ENCODE results near the gene NUP214. TPM values are rescaled to one million over a fixed set of nuclear protein-coding genes. Genes with fewer than 3 reads are reported as not detected.

NUP214 gene
- total RNA-seq, 2 experiments from 2014 or later, result 19.7 to 69.6 TPM

GRCh38 chr9:131217331-131218031 lies 92.1 kb downstream of the NUP214 start:
- CTCF ChIA-PET (ENCODE audit: unreplicated experiment), result interaction anchor here (0.9 to 1.1 kb wide), 2 partner anchors 36 to 57 kb away, joined by 3 read pairs; no protein-coding TSS in a partner anchor
- Histone ChIP-seq H3K36me3 (ENCODE audit: insufficient read depth, low read length) (peaks cover 32% of the 10 kb centered on the region), H4K20me1 (ENCODE audit: insufficient read depth, low read length) (no peaks in the 10 kb centered on the region), H3K4me2 (ENCODE audit: low read length) (no peak overlapping the region), H3K9me3 (ENCODE audit: low read length) (0 out of 2 replicates have a peak, but pooled peaks cover 2% of the 10 kb centered on the region), H3K79me2 (ENCODE audit: insufficient read depth, low read depth, low read length) (no peaks in the 10 kb centered on the region), H3K27ac (ENCODE audit: low read depth, low read length, poor library complexity, severe bottlenecking) (no peak overlapping the region), H3K4me3 (ENCODE audit: low read depth, low read length, poor library complexity, severe bottlenecking) (no peak overlapping the region), H2AFZ (ENCODE audit: low read length) (no peak overlapping the region), H3K4me1 (ENCODE audit: insufficient read depth, low read length, poor library complexity, severe bottlenecking) (no peaks in the 10 kb centered on the region), H3K9me2 (ENCODE audit: insufficient read depth, low read length) (no peaks in the 10 kb centered on the region)
- POLR2A ChIA-PET, result interaction anchor here (0.6 kb wide), 1 partner anchor 24 kb away, joined by 7 read pairs; no protein-coding TSS in a partner anchor
- no peak for DNase-seq (ENCODE audit: low spot score)
- no TSS peak for BruUV-seq (replicated peaks)
- intact Hi-C loops (cut with micrococcal nuclease; ENCODE audit: unreplicated experiment), result no loop called here
- TF ChIP-seq, protein P1, sequence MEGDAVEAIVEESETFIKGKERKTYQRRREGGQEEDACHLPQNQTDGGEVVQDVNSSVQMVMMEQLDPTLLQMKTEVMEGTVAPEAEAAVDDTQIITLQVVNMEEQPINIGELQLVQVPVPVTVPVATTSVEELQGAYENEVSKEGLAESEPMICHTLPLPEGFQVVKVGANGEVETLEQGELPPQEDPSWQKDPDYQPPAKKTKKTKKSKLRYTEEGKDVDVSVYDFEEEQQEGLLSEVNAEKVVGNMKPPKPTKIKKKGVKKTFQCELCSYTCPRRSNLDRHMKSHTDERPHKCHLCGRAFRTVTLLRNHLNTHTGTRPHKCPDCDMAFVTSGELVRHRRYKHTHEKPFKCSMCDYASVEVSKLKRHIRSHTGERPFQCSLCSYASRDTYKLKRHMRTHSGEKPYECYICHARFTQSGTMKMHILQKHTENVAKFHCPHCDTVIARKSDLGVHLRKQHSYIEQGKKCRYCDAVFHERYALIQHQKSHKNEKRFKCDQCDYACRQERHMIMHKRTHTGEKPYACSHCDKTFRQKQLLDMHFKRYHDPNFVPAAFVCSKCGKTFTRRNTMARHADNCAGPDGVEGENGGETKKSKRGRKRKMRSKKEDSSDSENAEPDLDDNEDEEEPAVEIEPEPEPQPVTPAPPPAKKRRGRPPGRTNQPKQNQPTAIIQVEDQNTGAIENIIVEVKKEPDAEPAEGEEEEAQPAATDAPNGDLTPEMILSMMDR (conservative IDR thresholded peaks at IDR 0.05; ENCODE audit: low read length), result no peak
- no peak for TF ChIP-seq EZH2phosphoT487 (IDR thresholded peaks at IDR 0.05; ENCODE audit: borderline replicate concordance, low read depth, low read length)

DNA sequence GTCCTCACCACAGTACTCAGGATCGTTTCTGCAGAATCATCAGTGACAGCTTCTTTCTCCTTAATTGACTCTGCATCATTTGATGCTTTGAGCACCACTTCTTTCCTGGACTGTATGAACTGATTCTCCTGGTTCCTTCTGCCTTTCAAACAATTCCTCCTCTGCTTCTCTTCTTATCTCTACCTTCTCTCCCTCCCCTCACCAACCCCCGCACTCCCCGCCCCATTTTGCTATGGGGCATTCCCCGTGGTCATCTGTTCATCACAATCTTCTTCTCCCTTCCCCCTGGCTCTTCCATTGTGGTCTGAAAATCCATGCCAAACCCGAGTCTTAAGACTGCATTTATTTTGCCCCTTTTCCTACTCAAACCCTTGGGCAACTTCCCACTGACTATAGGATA lies 93.0 kb downstream of the NUP214 start:
- Histone ChIP-seq H3K9me3 (ENCODE audit: low read length) (no peaks in the 10 kb centered on the region), H3K4me1 (ENCODE audit: insufficient read depth, low read length, poor library complexity, severe bottlenecking) (no peaks in the 10 kb centered on the region), H2AFZ (ENCODE audit: low read length) (no peak overlapping the region), H3K79me2 (ENCODE audit: insufficient read depth, low read depth, low read length) (no peaks in the 10 kb centered on the region), H3K9me2 (ENCODE audit: insufficient read depth, low read length) (no peaks in the 10 kb centered on the region), H3K36me3 (ENCODE audit: insufficient read depth, low read length) (peaks cover 36% of the 10 kb centered on the region), H4K20me1 (ENCODE audit: insufficient read depth, low read length) (no peaks in the 10 kb centered on the region), H3K4me2 (ENCODE audit: low read length) (no peak overlapping the region), H3K4me3 (ENCODE audit: low read depth, low read length, poor library complexity, severe bottlenecking) (no peak overlapping the region), H3K27ac (ENCODE audit: low read depth, low read length, poor library complexity, severe bottlenecking) (no peak overlapping the region)
- BruUV-seq (replicated peaks), result no TSS peak
- TF ChIP-seq, protein P1 (conservative IDR thresholded peaks at IDR 0.05; ENCODE audit: low read length), result no peak
- no peak for TF ChIP-seq EZH2phosphoT487 (IDR thresholded peaks at IDR 0.05; ENCODE audit: borderline replicate concordance, low read depth, low read length)
- DNase-seq (ENCODE audit: low spot score), result no peak
- ChIA-PET CTCF (ENCODE audit: unreplicated experiment) (no interaction called here), POLR2A (interaction anchor here (0.7 kb wide), 2 partner anchors 8 to 119 kb away, joined by 3 to 9 read pairs; no protein-coding TSS in a partner anchor)
- intact Hi-C loops (cut with micrococcal nuclease; ENCODE audit: unreplicated experiment), result no loop called here

- TF ChIP-seq EZH2phosphoT487 (IDR thresholded peaks at IDR 0.05; ENCODE audit: borderline replicate concordance, low read depth, low read length), result no peak
- TF ChIP-seq, protein P1 (conservative IDR thresholded peaks at IDR 0.05; ENCODE audit: low read length), result no peak
- H3K79me2 ChIP-seq (ENCODE audit: insufficient read depth, low read depth, low read length), result no peaks in the 10 kb centered on the region
- H3K4me2 ChIP-seq (ENCODE audit: low read length), result no peak overlapping the region
- POLR2A ChIA-PET, result no interaction called here
- no peaks in the 10 kb centered on the region for H3K9me3 ChIP-seq (ENCODE audit: low read length)
- intact Hi-C loops (cut with micrococcal nuclease; ENCODE audit: unreplicated experiment), result no loop called here
- H4K20me1 ChIP-seq (ENCODE audit: insufficient read depth, low read length), result no peaks in the 10 kb centered on the region
- no peak overlapping the region for H3K27ac ChIP-seq (ENCODE audit: low read depth, low read length, poor library complexity, severe bottlenecking)
- no peak for DNase-seq (ENCODE audit: low spot score)
- no TSS peak for BruUV-seq (replicated peaks)
- no peak overlapping the region for H3K4me3 ChIP-seq (ENCODE audit: low read depth, low read length, poor library complexity, severe bottlenecking)
- no peaks in the 10 kb centered on the region for H3K9me2 ChIP-seq (ENCODE audit: insufficient read depth, low read length)
- H3K4me1 ChIP-seq (ENCODE audit: insufficient read depth, low read length, poor library complexity, severe bottlenecking), result peaks cover 2% of the 10 kb centered on the region
- no peak overlapping the region for H2AFZ ChIP-seq (ENCODE audit: low read length)
- CTCF ChIA-PET (ENCODE audit: unreplicated experiment), result no interaction called here
- peaks cover 37% of the 10 kb centered on the region for H3K36me3 ChIP-seq (ENCODE audit: insufficient read depth, low read length)
Measured at GRCh38 chr9:131220485-131220884, 95.1 kb downstream of the NUP214 start.

Data from OCI-LY7 (cell line).